ENCODE data around the gene FOXO3. TPM values are rescaled to one million over a fixed set of nuclear protein-coding genes. Genes with fewer than 3 reads are reported as not detected.

FOXO3 gene
- total and polyA plus RNA-seq, 2 of the 13 experiments (the other 11 are each of a cell fraction or from before 2014, with no cell fraction given), result 16.0 to 22.5 TPM

- Histone ChIP-seq H3K9me3 (ENCODE audit: low read length) (peaks cover 9% of the 10 kb centered on the region; the same call in 1 of the 2 replicates), H3K79me2 (ENCODE audit: insufficient read depth, low read length) (no peaks in the 10 kb centered on the region), H3K4me2 (ENCODE audit: low read depth, low read length) (no peak overlapping the region), H3K4me3 (replicated peaks in 1 of 3; ENCODE audit: insufficient read depth in 1 of 3, low read depth in 2 of 3, low read length in 3 of 3) (no peak overlapping the region), H3K27me3 (ENCODE audit: control insufficient read depth in 1 of 2, insufficient read depth in 2 of 2, low read length in 2 of 2) (no peaks in the 10 kb centered on the region; a peak in 1 of 5 replicates), H2AFZ (ENCODE audit: low read length) (no peak overlapping the region), H3K4me1 (ENCODE audit: insufficient read depth, low read length) (no peaks in the 10 kb centered on the region), H4K20me1 (ENCODE audit: insufficient read depth, low read length) (no peaks in the 10 kb centered on the region), H3K36me3 (replicated peaks in 1 of 2; ENCODE audit: control insufficient read depth in 1 of 2, insufficient read depth in 2 of 2, low read length in 2 of 2) (no peaks in the 10 kb centered on the region), H3K9ac (ENCODE audit: insufficient read depth, low read depth, low read length) (no peak overlapping the region), H3K27ac (ENCODE audit: extremely low read length, insufficient read depth, low read length) (no peak overlapping the region)
- TF ChIP-seq ARNT (IDR thresholded peaks at IDR 0.05) (no peak), HNRNPLL (IDR thresholded peaks at IDR 0.05; ENCODE audit: low read depth, low read length, poor library complexity, severe bottlenecking) (no peak), ZBTB25 (CRISPR knock-in tag; IDR thresholded peaks at IDR 0.05) (no peak), ZNF333 (CRISPR knock-in tag; IDR thresholded peaks at IDR 0.05; ENCODE audit: borderline replicate concordance) (no peak), MBD4 (IDR thresholded peaks at IDR 0.05; ENCODE audit: borderline replicate concordance, low read length) (no peak), CBFB (CRISPR knock-in tag; IDR thresholded peaks at IDR 0.05) (no peak), POLR2AphosphoS5 (IDR thresholded peaks at IDR 0.05; ENCODE audit: low read depth, low read length) (no peak)
- no TSS peak for BruUV-seq (replicated peaks)
- in situ Hi-C loops (cut with HindIII; ENCODE audit: extremely low pct_ligation_motif_present, low pct_unique_long_range_greater_than_20kb), result no loop called here
- ChIA-PET POLR2A (no interaction called here), CTCF (ENCODE audit: low intra/inter-chr PET ratio, low total read pairs) (no interaction called here)
- DNase-seq (ENCODE audit: low spot score), result no peak
- 79% methylated on average over 15 of the region's 15 CpGs for WGBS (ENCODE audit: low lambda C conversion rate)
- no peak for FAIRE-seq
- no peak for ATAC-seq
- intact Hi-C loops (cut with micrococcal nuclease; ENCODE audit: unreplicated experiment), result no loop called here
Measured at GRCh38 chr6:108697561-108698161, 136.9 kb downstream of the FOXO3 start.
